ENCODE measurements around the gene C6orf132. TPM values are rescaled to one million over a fixed set of nuclear protein-coding genes. Genes with fewer than 3 reads are reported as not detected.
"Not testable (repeated sequence)": the region's sequence is repeated elsewhere in the genome, so short reads cannot be mapped to it uniquely, and the experiment has no call there.

Gene C6orf132
- total RNA-seq, 1 donor from 2014 or later: not detected

DNA sequence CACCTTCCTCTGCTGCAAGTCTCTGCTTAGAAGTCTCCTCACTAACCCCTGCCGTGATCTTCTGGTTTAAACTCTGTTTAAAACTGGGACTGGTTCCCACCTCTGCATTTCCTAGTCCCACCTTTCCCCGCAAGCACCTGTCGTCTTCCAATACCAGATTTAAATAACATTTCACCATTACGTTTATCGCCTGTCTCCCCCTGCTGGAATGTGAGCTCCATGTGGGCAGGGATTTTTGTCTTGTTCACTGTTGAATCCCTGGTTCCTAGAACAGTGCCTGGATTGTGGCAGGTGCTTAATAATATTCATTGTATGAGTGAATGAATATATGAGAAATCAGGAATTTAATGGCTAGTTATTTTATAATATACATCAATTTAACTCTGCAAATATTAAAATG, 33.4 kb upstream of the C6orf132 start:
- peaks cover 5% of the 10 kb centered on the region for H3K4me1 Mint-ChIP-seq
- DNase-seq (no peak), ATAC-seq (ENCODE audit: low read depth) (no peak)
- H3K27ac Mint-ChIP-seq: no peak overlapping the region
- ChIA-PET CTCF (interaction anchor here (0.6 kb wide), 1 partner anchor 249 kb away, joined by 3 read pairs; no protein-coding TSS in a partner anchor), POLR2A (no interaction called here)
- H3K27me3 Mint-ChIP-seq: no peaks in the 10 kb centered on the region
- no peak overlapping the region for H3K4me3 Mint-ChIP-seq
- H3K36me3 Mint-ChIP-seq (ENCODE audit: low read depth): no peaks in the 10 kb centered on the region
- intact Hi-C loops (cut with micrococcal nuclease): no loop called here
- H3K9me3 Mint-ChIP-seq: no peaks in the 10 kb centered on the region
- TF ChIP-seq, protein P1, sequence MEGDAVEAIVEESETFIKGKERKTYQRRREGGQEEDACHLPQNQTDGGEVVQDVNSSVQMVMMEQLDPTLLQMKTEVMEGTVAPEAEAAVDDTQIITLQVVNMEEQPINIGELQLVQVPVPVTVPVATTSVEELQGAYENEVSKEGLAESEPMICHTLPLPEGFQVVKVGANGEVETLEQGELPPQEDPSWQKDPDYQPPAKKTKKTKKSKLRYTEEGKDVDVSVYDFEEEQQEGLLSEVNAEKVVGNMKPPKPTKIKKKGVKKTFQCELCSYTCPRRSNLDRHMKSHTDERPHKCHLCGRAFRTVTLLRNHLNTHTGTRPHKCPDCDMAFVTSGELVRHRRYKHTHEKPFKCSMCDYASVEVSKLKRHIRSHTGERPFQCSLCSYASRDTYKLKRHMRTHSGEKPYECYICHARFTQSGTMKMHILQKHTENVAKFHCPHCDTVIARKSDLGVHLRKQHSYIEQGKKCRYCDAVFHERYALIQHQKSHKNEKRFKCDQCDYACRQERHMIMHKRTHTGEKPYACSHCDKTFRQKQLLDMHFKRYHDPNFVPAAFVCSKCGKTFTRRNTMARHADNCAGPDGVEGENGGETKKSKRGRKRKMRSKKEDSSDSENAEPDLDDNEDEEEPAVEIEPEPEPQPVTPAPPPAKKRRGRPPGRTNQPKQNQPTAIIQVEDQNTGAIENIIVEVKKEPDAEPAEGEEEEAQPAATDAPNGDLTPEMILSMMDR (IDR thresholded peaks at IDR 0.05): no peak

DNA sequence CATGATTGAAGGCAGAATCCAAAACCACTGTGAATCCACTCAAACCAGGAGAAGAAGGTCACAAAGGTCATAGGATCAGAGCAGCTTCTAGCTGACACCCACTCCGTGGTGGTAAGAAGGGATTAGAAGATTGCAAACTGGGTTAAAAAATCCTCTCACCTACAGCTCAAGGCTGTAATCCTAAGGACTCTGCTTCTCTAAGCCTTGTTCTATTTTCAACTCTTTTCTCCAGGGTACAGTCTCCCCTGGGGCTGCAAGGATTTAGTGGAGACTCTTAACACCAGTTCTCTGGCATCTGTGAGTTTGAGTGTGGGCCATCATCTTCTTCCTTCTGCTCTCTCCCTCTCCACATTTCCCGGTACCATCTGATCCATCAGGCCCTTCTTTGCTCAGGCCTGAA, 30.7 kb upstream of the C6orf132 start, which contains the start of gene GUCA1A:
GUCA1A (plus strand) TSS at position 264 of the 400 bp plus-strand sequence. CDS start 250 bp downstream, outside the sequence.
- Mint-ChIP-seq H3K4me1 (peaks cover under 1% of the 10 kb centered on the region), H3K9me3 (no peaks in the 10 kb centered on the region), H3K4me3 (no peak within 1 kb of the TSS), H3K27me3 (peaks cover 4% of the 10 kb centered on the region), H3K27ac (no peak within 1 kb of the TSS), H3K36me3 (ENCODE audit: low read depth) (no peaks in the 10 kb centered on the region)
- intact Hi-C loops (cut with micrococcal nuclease): no loop called here
- ChIA-PET CTCF (no interaction called here), POLR2A (interaction anchor here (0.6 kb wide), 1 partner anchor 19 kb away, joined by 4 read pairs; no protein-coding TSS in a partner anchor)
- TF ChIP-seq, protein P1 (IDR thresholded peaks at IDR 0.05): no peak
- DNase-seq: no peak
- ATAC-seq (ENCODE audit: low read depth): no peak

DNA sequence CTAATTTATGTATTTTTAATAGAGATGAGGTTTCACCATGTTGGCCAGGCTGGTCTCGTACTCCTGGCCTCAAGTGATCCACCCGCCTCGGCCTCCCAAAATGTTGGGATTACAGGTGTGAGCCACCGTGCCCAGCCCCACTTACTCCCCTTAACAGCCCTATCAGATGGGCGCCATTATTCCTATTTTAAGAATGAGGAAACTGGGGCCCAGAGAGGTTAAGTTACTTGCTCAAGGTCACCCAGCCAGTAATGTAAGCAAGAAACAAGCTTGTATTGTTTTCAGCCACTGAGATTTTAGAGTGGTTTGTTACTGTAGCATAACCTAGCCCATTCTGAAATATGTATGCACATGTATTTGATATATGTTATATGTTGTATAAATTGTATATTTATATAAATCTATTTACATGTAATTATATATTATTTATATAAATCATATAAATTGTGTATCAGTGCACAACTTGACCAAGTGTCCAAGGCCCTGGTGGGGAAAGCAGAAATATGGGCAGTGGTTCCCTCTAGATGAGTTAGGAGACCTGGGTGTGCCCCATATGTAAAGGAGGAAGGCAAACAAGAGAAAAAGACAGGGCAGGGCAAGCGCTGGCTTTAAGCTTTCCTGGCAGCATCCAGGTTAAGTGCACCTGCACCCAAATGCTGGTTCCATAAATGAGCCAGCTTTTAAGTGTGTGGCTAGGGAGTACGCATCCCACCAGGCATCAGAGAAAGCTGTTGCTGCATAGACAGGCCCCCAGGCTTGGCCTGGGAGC, 29.6 kb upstream of the C6orf132 start:
- Mint-ChIP-seq H3K36me3 (ENCODE audit: low read depth) (no peaks in the 10 kb centered on the region), H3K27ac (no peak overlapping the region), H3K4me1 (no peaks in the 10 kb centered on the region), H3K9me3 (no peaks in the 10 kb centered on the region), H3K27me3 (peaks cover 4% of the 10 kb centered on the region), H3K4me3 (no peak overlapping the region)
- ChIA-PET POLR2A (interaction anchor here (0.6 kb wide), 2 partner anchors 20 to 33 kb away, joined by 4 to 9 read pairs; no protein-coding TSS in a partner anchor), CTCF (no interaction called here)
- TF ChIP-seq, protein P1 (IDR thresholded peaks at IDR 0.05): no peak
- no peak for DNase-seq
- intact Hi-C loops (cut with micrococcal nuclease): no loop called here
- ATAC-seq (ENCODE audit: low read depth): no peak

DNA sequence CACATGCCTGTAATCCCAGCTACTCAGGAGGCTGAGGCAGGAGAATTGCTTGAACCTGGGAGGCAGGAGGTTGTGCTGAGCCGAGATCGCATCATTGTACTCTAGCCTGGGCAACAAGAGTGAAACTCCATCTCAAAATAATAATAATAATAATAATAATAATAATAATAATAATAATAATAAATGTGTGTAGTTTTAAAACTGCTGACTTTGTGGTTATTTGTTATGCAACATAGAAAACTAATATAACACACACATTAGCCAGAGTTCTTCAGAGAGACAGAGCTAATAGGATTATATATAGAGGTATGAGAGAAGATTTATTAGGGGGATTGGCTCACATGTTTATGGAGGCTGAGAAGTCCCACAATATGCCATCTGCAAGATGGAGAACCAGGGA, 27.4 kb upstream of the C6orf132 start:
- intact Hi-C loops (cut with micrococcal nuclease): loop anchor here (5.0 kb wide), 1 partner anchor 567 kb away; no protein-coding TSS in a partner anchor
- CTCF ChIA-PET: interaction anchor here (1.3 kb wide), 1 partner anchor 378 kb away, joined by 5 read pairs; no protein-coding TSS in a partner anchor
- DNase-seq; H3K27me3 Mint-ChIP-seq; H3K4me3 Mint-ChIP-seq; H3K27ac Mint-ChIP-seq; H3K36me3 Mint-ChIP-seq (ENCODE audit: low read depth); POLR2A ChIA-PET; ATAC-seq (ENCODE audit: low read depth); H3K9me3 Mint-ChIP-seq; H3K4me1 Mint-ChIP-seq: not testable (repeated sequence)

DNA sequence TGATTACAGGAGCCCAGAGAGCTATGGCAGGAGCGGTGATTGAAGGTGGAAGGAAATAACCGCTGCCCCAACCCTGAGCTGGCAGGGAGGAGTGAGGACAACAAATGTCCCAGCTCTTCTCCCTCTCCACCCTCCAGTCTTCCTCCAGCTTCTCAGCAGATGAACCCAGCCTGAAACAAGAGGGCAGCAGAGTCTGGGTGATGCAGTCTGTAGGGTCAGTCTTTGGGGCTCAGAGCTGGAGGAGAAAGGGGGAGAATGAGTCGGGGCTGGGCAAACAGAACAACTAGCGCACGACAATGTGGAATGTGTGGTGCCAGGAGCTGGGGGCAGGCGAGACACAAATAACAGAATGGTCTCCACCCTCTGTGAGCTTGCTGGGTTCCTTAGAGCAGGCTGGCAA, 26.2 kb upstream of the C6orf132 start:
- TF ChIP-seq, protein P1 (IDR thresholded peaks at IDR 0.05): no peak
- Mint-ChIP-seq H3K36me3 (ENCODE audit: low read depth) (no peaks in the 10 kb centered on the region), H3K4me3 (no peak overlapping the region), H3K27me3 (peaks cover 4% of the 10 kb centered on the region), H3K27ac (no peak overlapping the region), H3K9me3 (no peaks in the 10 kb centered on the region), H3K4me1 (no peaks in the 10 kb centered on the region)
- intact Hi-C loops (cut with micrococcal nuclease): loop anchor here (5.0 kb wide), 1 partner anchor 566 kb away; no protein-coding TSS in a partner anchor
- DNase-seq (no peak), ATAC-seq (ENCODE audit: low read depth) (no peak)
- ChIA-PET POLR2A (no interaction called here), CTCF (interaction anchor here (1.3 kb wide), 2 partner anchors 65 to 379 kb away, joined by 3 to 5 read pairs; no protein-coding TSS in a partner anchor)

All from activated B cell treated with CpG ODN at 0.5 μM for 24 hours (primary cell).